CD1c-positive myeloid dendritic cell (primary cell): ENCODE measurements around the gene LRRC45.

Experiments
- DNase-seq: peaks from one replicate; pipeline ENCODE4 v3.0.0-alpha.2; 2016; ENCODE audit errors: extremely low spot score

LRRC45 gene

GRCh38 chr17:81993729-81994592 is 29.1 kb upstream of the LRRC45 start:
- DNase-seq, result no peak

- DNase-seq, result no peak
These were observed 28.3 kb upstream of the LRRC45 start for GRCh38 chr17:81994593-81995462.

GRCh38 chr17:81995463-81996231 is 27.5 kb upstream of the LRRC45 start:
- DNase-seq, result no peak

GRCh38 chr17:81996232-81996756 is 26.8 kb upstream of the LRRC45 start:
- no peak for DNase-seq

- no peak for DNase-seq
These were observed 26.2 kb upstream of the LRRC45 start for GRCh38 chr17:81996757-81997441.

GRCh38 chr17:81998212-81998611 is 24.9 kb upstream of the LRRC45 start:
- DNase-seq, result no peak

GRCh38 chr17:81998691-81999438 is 24.2 kb upstream of the LRRC45 start:
- DNase-seq, result no peak

GRCh38 chr17:81999587-81999975 is 23.5 kb upstream of the LRRC45 start:
- no peak for DNase-seq

- no peak for DNase-seq
These were observed 22.9 kb upstream of the LRRC45 start for GRCh38 chr17:81999976-82000802.

GRCh38 chr17:82000803-82001570 is 22.1 kb upstream of the LRRC45 start:
- no peak for DNase-seq

- no peak for DNase-seq
These were observed 21.5 kb upstream of the LRRC45 start for GRCh38 chr17:82001571-82002056.

GRCh38 chr17:82003411-82004381 is 19.4 kb upstream of the LRRC45 start:
- no peak for DNase-seq

- DNase-seq, result no peak
These were observed 18.3 kb upstream of the LRRC45 start for GRCh38 chr17:82004517-82005455.

- no peak for DNase-seq
These were observed 17.3 kb upstream of the LRRC45 start for GRCh38 chr17:82005701-82006348.

GRCh38 chr17:82006468-82007227 is 16.5 kb upstream of the LRRC45 start:
- DNase-seq, result no peak
